DMS53 treated with DMSO at 0.1 percent for 48 hours (cell line): ENCODE data around the gene GUCY2C.
"Not testable (repeated sequence)": the region's sequence is repeated elsewhere in the genome, so short reads cannot be mapped to it uniquely, and the experiment has no call there.

Experiments
- DNase-seq: peaks from one replicate; lab custom pipeline; 2025; ENCODE audit not compliant: unreplicated experiment; lab: John Stamatoyannopoulos, UW

GUCY2C gene

GRCh38 chr12:14696265-14696741, at the start of gene GUCY2C:
TSS of gene GUCY2C (minus strand) at chr12:14696599. CDS start at chr12:14696448, 151 bp downstream.
- no peak for DNase-seq

GRCh38 chr12:14743061-14743460, 46.7 kb upstream of the GUCY2C start:
- DNase-seq: no peak

- DNase-seq: no peak
Measured at GRCh38 chr12:14741942-14742341, 45.5 kb upstream of the GUCY2C start.

GRCh38 chr12:14741153-14741552, 44.8 kb upstream of the GUCY2C start:
- DNase-seq: no peak

- DNase-seq: not testable (repeated sequence)
Measured at GRCh38 chr12:14736441-14736840, 40.0 kb upstream of the GUCY2C start.

GRCh38 chr12:14731821-14732220, 35.4 kb upstream of the GUCY2C start:
- DNase-seq: no peak

GRCh38 chr12:14729586-14729985, 33.2 kb upstream of the GUCY2C start:
- no peak for DNase-seq

GRCh38 chr12:14723763-14724162, 27.4 kb upstream of the GUCY2C start:
- peak; percentile 81 for DNase-seq

- peak; percentile 69 for DNase-seq
Measured at GRCh38 chr12:14716848-14717444, 20.5 kb upstream of the GUCY2C start.

- no peak for DNase-seq
Measured at GRCh38 chr12:14714437-14714836, 18.0 kb upstream of the GUCY2C start.

GRCh38 chr12:14710632-14711320, 14.4 kb upstream of the GUCY2C start:
- DNase-seq: peak; percentile 53

GRCh38 chr12:14701809-14702568, 5.6 kb upstream of the GUCY2C start:
- no peak for DNase-seq

GRCh38 chr12:14700935-14701334, 4.5 kb upstream of the GUCY2C start:
- DNase-seq: no peak

GRCh38 chr12:14699923-14700322, 3.5 kb upstream of the GUCY2C start:
- no peak for DNase-seq

- no peak for DNase-seq
Measured at GRCh38 chr12:14698555-14698954, 2.2 kb upstream of the GUCY2C start.

GRCh38 chr12:14695715-14696141, 671 bp downstream of the GUCY2C start:
- DNase-seq: no peak

- no peak for DNase-seq
Measured at GRCh38 chr12:14694970-14695369, 1.4 kb downstream of the GUCY2C start.

- no peak for DNase-seq
Measured at GRCh38 chr12:14694145-14694714, 2.2 kb downstream of the GUCY2C start.

GRCh38 chr12:14693116-14693515, 3.3 kb downstream of the GUCY2C start:
- no peak for DNase-seq

GRCh38 chr12:14691560-14691959, 4.8 kb downstream of the GUCY2C start:
- peak; percentile 30 for DNase-seq

- no peak for DNase-seq
Measured at GRCh38 chr12:14689996-14690395, 6.4 kb downstream of the GUCY2C start.

GRCh38 chr12:14689144-14689543, 7.3 kb downstream of the GUCY2C start:
- DNase-seq: no peak
